Immature natural killer cell (primary cell): ENCODE measurements around the gene AHI1. TPM values are rescaled to one million over a fixed set of nuclear protein-coding genes. Genes with fewer than 3 reads are reported as not detected.

Source experiments
- DNase-seq, 3 donors: peaks; one replicate each; pipeline ENCODE4 v3.0.0; 2022; ENCODE audit warnings: mixed read lengths in 1 of 3
- H3K27ac Mint-ChIP-seq, 6 donors: one replicate each; pipeline ENCODE4 v1.8.0; 2020; ENCODE audit warnings: mixed read lengths in 6 of 6, mild to moderate bottlenecking in 5 of 6, inconsistent platforms in 4 of 6, moderate library complexity in 3 of 6
- H3K27me3 Mint-ChIP-seq, 3 donors: one replicate each; pipeline ENCODE4 v1.8.0; 2020 to 2021; ENCODE audit warnings: low read depth in 3 of 3, mild to moderate bottlenecking in 3 of 3, mixed read lengths in 3 of 3, moderate library complexity in 3 of 3, inconsistent platforms in 1 of 3
- H3K36me3 Mint-ChIP-seq, 3 donors: one replicate each; pipeline ENCODE4 v1.8.0; 2020; ENCODE audit warnings: mixed read lengths in 3 of 3, inconsistent platforms in 2 of 3, mild to moderate bottlenecking in 2 of 3
- H3K4me1 Mint-ChIP-seq, 2 donors: one replicate each; pipeline ENCODE4 v1.8.0; 2020; ENCODE audit warnings: inconsistent platforms in 2 of 2, mild to moderate bottlenecking in 2 of 2, mixed read lengths in 2 of 2, moderate library complexity in 1 of 2
- H3K4me3 Mint-ChIP-seq, 5 donors: one replicate each; pipeline ENCODE4 v1.8.0; 2020; ENCODE audit warnings: mild to moderate bottlenecking in 5 of 5, mixed read lengths in 5 of 5, inconsistent platforms in 3 of 5, moderate library complexity in 3 of 5
- H3K9me3 Mint-ChIP-seq, 6 donors: one replicate each; pipeline ENCODE4 v1.8.0; 2020; ENCODE audit warnings: mild to moderate bottlenecking in 6 of 6, mixed read lengths in 6 of 6, inconsistent platforms in 4 of 6, moderate library complexity in 3 of 6
- polyA plus RNA-seq, 3 donors: library from polyadenylated mRNA; unstranded; fragments of 300-500 nt; fragmentation: Illumina TruSeq; gene quantifications; one replicate each; pipeline ENCODE4 v1.2.3, GENCODE V29; 2021

AHI1 gene
- polyA plus RNA-seq, 3 donors from 2014 or later = 1.5 to 4.9 (median 4.5) TPM

DNA sequence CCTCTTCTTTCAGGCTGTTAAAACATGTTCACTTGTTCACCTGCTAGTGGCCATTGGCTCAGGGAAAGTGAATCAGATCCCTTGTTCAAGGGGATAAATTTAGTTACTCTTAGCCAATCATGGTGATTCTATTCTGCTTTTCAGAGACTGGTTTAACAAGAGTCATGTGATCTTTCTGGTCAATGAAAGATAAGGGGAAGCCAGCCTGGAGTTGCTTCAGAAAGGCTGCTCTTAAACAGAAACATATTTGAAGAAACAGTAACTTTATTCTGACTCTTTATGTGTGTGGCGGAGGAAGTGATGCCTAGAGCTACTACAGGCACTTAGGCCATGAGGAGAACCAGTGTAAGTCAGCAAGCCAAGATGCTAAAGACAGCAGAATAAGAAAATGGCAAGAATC, 28.1 kb upstream of the AHI1 start:
- no peaks in the 10 kb centered on the region for H3K9me3 Mint-ChIP-seq
- no peak overlapping the region for H3K4me3 Mint-ChIP-seq
- H3K27ac Mint-ChIP-seq = no peak overlapping the region
- no peaks in the 10 kb centered on the region for H3K27me3 Mint-ChIP-seq
- no peak for DNase-seq
- H3K4me1 Mint-ChIP-seq = no peaks in the 10 kb centered on the region
- no peaks in the 10 kb centered on the region for H3K36me3 Mint-ChIP-seq

GRCh38 chr6:135522965-135523692, 25.6 kb upstream of the AHI1 start:
- Mint-ChIP-seq H3K4me1 (no peaks in the 10 kb centered on the region), H3K27ac (peak overlapping the region in 2 of 6 donors; percentile 3 to 7), H3K36me3 (no peaks in the 10 kb centered on the region), H3K9me3 (no peaks in the 10 kb centered on the region), H3K4me3 (no peak overlapping the region), H3K27me3 (no peaks in the 10 kb centered on the region)
- no peak for DNase-seq

DNA sequence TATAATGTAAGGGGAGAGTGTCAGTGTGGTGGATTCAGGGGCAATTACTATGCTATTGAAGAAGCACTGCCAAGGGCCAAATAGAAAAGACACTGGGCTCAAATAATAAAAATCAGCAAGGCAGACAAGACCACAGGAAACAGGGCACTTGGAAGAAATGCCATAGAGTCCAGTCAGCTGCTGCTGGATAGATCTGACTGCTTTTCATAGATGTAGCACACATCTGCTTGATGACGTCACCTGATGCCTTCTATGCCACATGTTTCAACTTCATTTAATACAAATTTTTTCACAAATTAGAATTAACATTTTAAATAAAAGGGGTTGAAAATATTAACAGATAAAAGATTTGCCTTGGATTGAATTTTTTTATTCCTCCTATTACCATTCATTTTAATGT, 23.9 kb upstream of the AHI1 start:
- Mint-ChIP-seq H3K9me3 (no peaks in the 10 kb centered on the region), H3K4me3 (no peak overlapping the region), H3K27ac (no peak overlapping the region), H3K4me1 (no peaks in the 10 kb centered on the region), H3K27me3 (peaks cover 0 to 4% (median 4%) of the 10 kb centered on the region in 3 donors), H3K36me3 (no peaks in the 10 kb centered on the region)
- no peak for DNase-seq

DNA sequence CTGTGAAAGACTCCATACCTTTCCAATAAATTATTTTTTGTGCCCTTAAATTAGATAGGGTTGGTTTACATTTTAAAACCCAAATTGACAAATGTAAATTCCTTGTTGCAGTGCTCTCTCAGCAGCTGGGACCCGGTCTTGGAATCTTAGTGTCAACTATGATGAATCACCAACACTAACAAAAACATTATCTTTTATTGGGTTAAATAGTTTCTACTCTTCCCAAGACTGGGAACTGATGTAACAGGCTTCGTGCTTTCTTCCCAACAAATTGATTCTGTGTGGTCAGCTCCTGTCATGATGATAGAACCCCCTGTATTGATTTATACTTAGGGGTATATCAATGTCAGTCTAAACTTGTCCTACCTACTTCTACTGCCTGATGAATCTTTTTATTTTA, 23.2 kb upstream of the AHI1 start:
- Mint-ChIP-seq H3K4me1 (no peaks in the 10 kb centered on the region), H3K36me3 (no peaks in the 10 kb centered on the region), H3K27ac (no peak overlapping the region), H3K9me3 (no peaks in the 10 kb centered on the region), H3K27me3 (peaks cover 0 to 4% (median 4%) of the 10 kb centered on the region in 3 donors), H3K4me3 (no peak overlapping the region)
- DNase-seq = no peak

DNA sequence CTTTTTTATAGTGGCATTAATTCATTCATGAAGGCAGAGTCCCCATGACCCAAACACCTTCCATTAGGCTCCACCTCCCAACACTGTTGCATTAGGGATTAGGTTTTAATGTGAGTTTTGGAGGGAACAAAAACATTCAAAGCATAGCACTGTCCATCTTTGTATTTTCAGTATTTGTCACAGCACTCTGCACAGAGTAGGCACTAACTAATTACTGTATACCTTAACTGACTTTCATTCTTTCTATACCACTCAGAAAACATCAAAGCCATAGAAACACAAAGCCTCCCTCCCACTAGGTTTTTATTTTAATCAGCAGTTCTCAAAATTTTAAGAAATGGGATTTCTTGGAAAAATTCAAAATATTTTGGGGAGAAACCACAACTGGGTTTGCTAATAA, 21.8 kb upstream of the AHI1 start:
- Mint-ChIP-seq H3K4me3 (no peak overlapping the region), H3K27me3 (peaks cover 0 to 4% (median 4%) of the 10 kb centered on the region in 3 donors), H3K36me3 (no peaks in the 10 kb centered on the region), H3K4me1 (no peaks in the 10 kb centered on the region), H3K9me3 (no peaks in the 10 kb centered on the region), H3K27ac (no peak overlapping the region)
- DNase-seq = no peak

DNA sequence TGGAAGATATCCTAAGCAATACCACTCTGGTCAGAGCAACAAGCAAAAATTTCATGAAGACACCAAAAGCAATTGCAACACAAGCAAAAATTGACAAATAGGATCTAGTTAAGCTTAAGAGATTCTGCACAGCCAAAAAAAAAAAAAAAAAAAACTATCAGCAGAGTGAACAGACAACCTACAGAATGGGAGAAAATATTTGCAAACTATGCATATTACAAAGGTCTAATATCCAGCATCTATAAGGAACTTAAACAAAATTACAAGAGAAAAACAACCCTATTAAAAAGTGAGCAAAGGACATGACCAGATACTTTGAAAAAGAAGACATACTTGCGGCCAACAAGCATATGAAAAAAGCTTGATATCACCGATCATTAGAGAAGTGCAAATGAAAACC, 20.0 kb upstream of the AHI1 start:
- Mint-ChIP-seq H3K27ac (no peak overlapping the region), H3K9me3 (no peaks in the 10 kb centered on the region), H3K27me3 (peaks cover 0 to 4% (median 4%) of the 10 kb centered on the region in 3 donors), H3K4me1 (no peaks in the 10 kb centered on the region), H3K4me3 (no peak overlapping the region), H3K36me3 (no peaks in the 10 kb centered on the region)
- no peak for DNase-seq

GRCh38 chr6:135514706-135515105, 17.2 kb upstream of the AHI1 start:
- H3K4me3 Mint-ChIP-seq = no peak overlapping the region
- no peaks in the 10 kb centered on the region for H3K4me1 Mint-ChIP-seq
- peaks cover 4 to 6% (median 5%) of the 10 kb centered on the region in 3 donors for H3K27me3 Mint-ChIP-seq
- no peaks in the 10 kb centered on the region for H3K36me3 Mint-ChIP-seq
- DNase-seq = no peak
- H3K27ac Mint-ChIP-seq = no peak overlapping the region
- no peaks in the 10 kb centered on the region for H3K9me3 Mint-ChIP-seq

- peak; percentile 41 to 58 (median 52) for DNase-seq
- Mint-ChIP-seq H3K27me3 (peaks cover 0 to 1% (median 1%) of the 10 kb centered on the region in 3 donors), H3K4me3 (peak overlapping the region; percentile 40 to 70 (median 53)), H3K27ac (peak overlapping the region; percentile 34 to 75 (median 47)), H3K4me1 (peaks cover 6 to 11% of the 10 kb centered on the region in 2 donors), H3K36me3 (no peaks in the 10 kb centered on the region), H3K9me3 (no peaks in the 10 kb centered on the region)
Measured at GRCh38 chr6:135506270-135506997, 8.9 kb upstream of the AHI1 start.

- H3K36me3 Mint-ChIP-seq = no peaks in the 10 kb centered on the region
- no peak for DNase-seq
- H3K4me1 Mint-ChIP-seq = peaks cover 6 to 11% of the 10 kb centered on the region in 2 donors
- no peak overlapping the region for H3K4me3 Mint-ChIP-seq
- no peak overlapping the region for H3K27ac Mint-ChIP-seq
- peaks cover 0 to 1% (median 0%) of the 10 kb centered on the region in 3 donors for H3K27me3 Mint-ChIP-seq
- no peaks in the 10 kb centered on the region for H3K9me3 Mint-ChIP-seq
Measured at GRCh38 chr6:135505648-135506047, 8.1 kb upstream of the AHI1 start.

DNA sequence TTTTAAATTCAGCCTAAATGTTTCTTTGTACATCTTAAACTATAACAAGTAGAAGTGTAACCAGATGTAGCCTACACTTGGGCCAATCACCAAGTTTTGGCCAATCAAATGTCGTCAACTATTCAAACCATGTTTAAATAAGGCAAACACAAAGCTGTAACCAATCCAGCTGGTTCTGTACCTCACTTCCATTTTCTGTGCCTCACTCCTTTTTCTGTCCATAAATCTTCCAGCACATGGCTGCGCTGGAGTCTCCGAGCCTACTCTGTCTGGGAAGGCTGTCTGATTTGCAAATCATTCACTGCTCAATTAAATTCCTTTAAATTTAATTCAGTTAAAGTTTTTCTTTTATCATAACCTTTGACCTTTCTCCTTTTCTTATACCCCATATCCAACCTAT, 7.7 kb upstream of the AHI1 start:
- Mint-ChIP-seq H3K27ac (peak overlapping the region in 1 of 6 donors; percentile 4), H3K9me3 (no peaks in the 10 kb centered on the region), H3K27me3 (peaks cover 0 to 1% (median 0%) of the 10 kb centered on the region in 3 donors), H3K4me1 (peaks cover 6 to 11% of the 10 kb centered on the region in 2 donors), H3K4me3 (no peak overlapping the region), H3K36me3 (no peaks in the 10 kb centered on the region)
- no peak for DNase-seq

DNA sequence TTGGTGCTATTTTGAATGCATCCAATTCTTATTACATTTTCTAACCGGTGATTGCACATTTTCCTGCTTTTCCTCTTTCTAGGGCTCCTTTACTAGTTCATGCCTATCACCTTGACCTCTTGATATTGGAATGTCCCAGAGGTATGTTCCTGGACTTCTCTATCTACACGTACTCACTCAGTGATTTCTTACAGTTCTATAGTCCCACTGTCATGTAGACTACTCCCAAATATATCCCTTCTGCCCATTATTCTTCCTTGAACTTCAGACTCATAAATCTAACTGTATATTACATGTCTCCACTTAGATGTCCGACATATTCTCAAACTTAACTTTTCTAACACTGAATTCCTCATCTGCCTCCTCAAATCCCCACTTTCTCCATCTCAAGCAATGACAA, 7.2 kb upstream of the AHI1 start:
- DNase-seq = no peak
- H3K9me3 Mint-ChIP-seq = no peaks in the 10 kb centered on the region
- no peak overlapping the region for H3K4me3 Mint-ChIP-seq
- peaks cover 0 to 1% (median 0%) of the 10 kb centered on the region in 3 donors for H3K27me3 Mint-ChIP-seq
- no peaks in the 10 kb centered on the region for H3K36me3 Mint-ChIP-seq
- H3K4me1 Mint-ChIP-seq = peaks cover 6 to 11% of the 10 kb centered on the region in 2 donors
- H3K27ac Mint-ChIP-seq = peak overlapping the region in 1 of 6 donors; percentile 4

DNA sequence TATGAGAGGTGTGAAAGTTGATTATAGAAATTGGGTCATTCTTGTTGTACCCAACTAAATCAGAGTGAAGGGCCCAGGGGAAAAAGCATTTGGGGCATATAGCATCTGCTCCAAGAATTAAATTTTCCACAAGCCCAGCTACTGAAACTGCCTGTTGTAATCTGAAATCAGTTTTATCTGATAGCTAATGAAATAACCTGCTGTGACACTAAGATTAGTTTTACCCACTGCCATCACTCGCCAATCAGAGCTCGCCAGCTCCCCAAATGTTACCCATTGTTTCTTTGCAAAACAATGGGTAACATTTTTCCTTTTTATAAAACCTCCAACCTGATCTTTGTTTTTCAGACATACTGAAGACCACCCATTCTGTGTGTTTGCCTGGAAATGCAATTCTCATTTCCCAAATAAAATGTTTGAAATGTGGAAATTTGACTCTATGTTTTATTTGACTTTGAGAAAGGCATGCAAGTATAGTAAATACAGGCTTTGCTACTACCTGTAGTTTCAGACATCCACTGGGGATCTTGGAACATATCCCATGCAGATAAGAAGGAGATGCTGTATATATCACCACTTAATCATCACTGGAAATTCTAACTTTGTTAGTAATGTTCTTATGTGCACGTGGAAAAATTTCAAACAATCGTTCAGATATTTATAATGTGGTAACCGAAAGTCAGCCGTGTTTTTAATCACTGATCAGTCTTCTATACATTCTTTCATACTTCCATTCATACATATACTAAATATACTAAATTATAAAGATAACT, 6.3 kb upstream of the AHI1 start:
- no peak overlapping the region for H3K27ac Mint-ChIP-seq
- peaks cover 0 to 1% (median 0%) of the 10 kb centered on the region in 3 donors for H3K27me3 Mint-ChIP-seq
- no peaks in the 10 kb centered on the region for H3K36me3 Mint-ChIP-seq
- H3K4me3 Mint-ChIP-seq = no peak overlapping the region
- peaks cover 6 to 11% of the 10 kb centered on the region in 2 donors for H3K4me1 Mint-ChIP-seq
- H3K9me3 Mint-ChIP-seq = no peaks in the 10 kb centered on the region
- no peak for DNase-seq

GRCh38 chr6:135499441-135500340, 2.2 kb upstream of the AHI1 start:
- H3K27ac Mint-ChIP-seq = no peak overlapping the region
- H3K27me3 Mint-ChIP-seq = peaks cover 0 to 7% (median 1%) of the 10 kb centered on the region in 3 donors
- DNase-seq = no peak
- peaks cover 6 to 12% of the 10 kb centered on the region in 2 donors for H3K4me1 Mint-ChIP-seq
- no peak overlapping the region for H3K4me3 Mint-ChIP-seq
- H3K36me3 Mint-ChIP-seq = peaks cover 0 to 4% (median 0%) of the 10 kb centered on the region in 3 donors
- H3K9me3 Mint-ChIP-seq = no peaks in the 10 kb centered on the region
